GM19455 (cell line): ENCODE results near the gene RNF19B.

Experiments
- ATAC-seq: cut with Tn5 transposase; IDR thresholded peaks from one replicate; pipeline ENCODE4 v1.9.1; 2021; ENCODE audit not compliant: unreplicated experiment

RNF19B gene

DNA sequence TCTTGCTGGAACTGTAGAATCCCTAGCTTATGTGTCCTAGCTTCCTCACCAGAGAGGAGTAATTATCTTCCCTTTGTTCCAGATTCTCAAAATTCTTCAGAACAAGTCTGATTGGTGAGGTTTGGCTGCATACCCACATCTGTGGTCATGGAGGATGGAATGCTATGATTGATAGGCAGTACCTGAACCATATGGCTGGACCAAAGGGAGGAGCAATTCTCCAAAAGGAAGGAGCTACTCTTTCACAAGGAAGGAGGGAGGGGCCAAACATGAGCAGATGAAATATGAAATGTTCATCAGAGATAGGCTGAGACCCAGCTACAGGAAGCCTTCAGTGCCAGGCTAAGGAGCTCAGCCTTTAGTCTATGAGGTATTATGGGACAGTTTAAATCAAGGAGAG is 5.0 kb upstream of the RNF19B start:
- no peak for ATAC-seq

DNA sequence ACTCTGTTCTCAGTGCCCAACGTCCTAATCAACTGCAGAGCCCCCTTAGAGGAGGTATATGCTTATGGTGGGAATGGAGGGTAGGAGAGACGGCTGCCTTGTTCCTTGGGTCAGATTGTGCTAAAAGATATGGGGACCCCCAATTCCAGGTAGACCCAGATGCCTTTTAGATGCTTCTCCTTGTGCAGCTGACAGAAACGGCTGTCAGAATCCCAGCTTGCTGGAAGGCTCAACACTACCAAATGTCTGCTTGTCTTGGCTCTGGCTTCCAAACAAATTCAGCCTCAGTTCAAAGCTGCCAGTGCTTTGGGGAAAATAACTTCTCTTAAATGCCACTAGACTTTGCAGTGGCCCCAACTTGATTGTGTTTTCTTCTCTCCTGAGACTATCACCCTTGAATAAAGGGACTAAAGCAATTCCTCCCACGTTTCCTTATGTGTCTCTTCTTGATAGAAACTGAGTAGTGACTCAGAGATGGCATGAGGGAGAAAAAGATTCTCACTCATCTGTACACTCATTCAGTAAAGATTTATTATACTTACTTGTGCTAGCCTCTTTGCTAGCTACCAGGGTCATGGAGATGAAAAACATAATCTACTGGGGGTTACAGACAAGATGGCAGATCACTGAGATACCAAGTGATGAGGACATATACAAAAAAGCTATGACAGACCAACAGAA is 3.4 kb upstream of the RNF19B start:
- no peak for ATAC-seq

DNA sequence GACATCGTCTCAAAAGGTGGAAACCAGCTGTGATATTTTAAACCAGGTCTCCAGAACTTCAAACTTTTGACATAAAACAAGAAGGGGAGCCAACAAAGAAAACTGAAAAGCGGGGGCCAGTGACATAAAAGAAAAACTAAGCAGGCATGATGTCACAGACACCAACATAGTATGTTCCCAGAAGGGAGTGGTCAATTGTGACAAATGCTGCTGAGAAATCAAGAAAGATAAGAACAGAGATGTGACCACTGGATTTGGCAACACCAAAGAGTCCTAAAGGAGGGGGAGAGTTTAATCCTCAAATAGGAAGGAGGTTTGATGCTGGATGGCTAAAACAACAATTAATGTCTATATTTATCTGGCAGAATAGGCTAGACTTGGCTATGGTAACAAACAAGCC is 2.3 kb upstream of the RNF19B start:
- ATAC-seq = no peak

DNA sequence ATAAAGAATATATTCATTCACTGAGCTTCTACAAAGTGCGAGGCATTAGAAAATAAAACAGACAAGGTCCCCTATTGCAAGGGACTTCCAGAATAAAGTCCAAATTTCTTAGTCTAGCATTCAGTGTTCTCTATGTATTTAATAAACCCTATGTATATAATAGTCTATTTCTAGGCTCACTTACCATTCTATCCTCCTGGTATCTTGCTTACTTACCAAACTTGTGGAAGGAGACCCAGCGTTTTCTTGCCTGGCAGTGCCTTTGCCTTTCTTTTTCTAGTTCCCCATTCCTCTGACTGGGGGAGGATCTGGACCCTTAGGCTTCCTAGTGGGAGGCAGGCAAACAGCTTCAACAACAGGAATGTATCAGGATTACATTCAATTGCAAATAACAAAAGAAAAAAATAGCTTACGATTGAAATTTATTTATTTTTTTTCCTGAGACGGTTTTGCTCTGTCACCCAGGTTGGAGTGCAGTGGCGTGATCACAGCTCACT is 690 bp upstream of the RNF19B start:
- ATAC-seq = no peak

- peak; percentile 19 for ATAC-seq
These were observed 706 bp downstream of the RNF19B start for GRCh38 chr1:32963746-32964460.

DNA sequence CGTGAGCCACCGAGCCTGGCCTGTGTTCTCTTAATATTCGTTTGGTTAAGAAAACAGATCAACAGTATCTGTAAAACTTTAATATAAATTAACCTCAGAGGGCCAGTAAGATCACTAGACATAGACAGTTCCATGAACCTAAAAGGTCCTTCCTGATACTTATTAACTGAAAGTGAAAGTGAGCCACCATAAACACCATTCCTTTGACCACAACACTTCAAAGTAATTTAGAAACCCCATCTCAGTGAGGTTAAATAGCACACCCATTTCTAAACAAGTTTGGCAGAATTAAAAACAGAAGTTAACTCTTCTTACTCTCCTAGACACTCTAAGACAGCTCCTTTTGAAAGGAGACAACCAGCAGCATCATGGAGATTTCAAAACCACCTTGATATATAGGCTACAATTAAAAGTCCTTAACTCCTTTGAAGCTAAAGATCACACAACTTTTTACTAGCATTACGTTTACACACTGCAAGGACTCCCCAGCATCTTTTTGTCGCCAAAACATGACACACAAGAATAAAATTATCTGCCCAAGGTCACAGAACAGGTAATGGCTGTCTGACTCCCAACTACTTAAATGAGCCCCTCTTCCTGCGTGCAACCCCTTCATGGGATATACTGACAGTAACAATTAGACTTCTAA is 2.2 kb downstream of the RNF19B start:
- ATAC-seq = no peak

GRCh38 chr1:32960819-32961355 is 3.7 kb downstream of the RNF19B start:
- no peak for ATAC-seq

GRCh38 chr1:32960342-32960741 is 4.3 kb downstream of the RNF19B start:
- ATAC-seq = no peak

- no peak for ATAC-seq
These were observed 5.8 kb downstream of the RNF19B start for GRCh38 chr1:32958827-32959226.

- ATAC-seq = no peak
These were observed 7.6 kb downstream of the RNF19B start for GRCh38 chr1:32957017-32957416.

DNA sequence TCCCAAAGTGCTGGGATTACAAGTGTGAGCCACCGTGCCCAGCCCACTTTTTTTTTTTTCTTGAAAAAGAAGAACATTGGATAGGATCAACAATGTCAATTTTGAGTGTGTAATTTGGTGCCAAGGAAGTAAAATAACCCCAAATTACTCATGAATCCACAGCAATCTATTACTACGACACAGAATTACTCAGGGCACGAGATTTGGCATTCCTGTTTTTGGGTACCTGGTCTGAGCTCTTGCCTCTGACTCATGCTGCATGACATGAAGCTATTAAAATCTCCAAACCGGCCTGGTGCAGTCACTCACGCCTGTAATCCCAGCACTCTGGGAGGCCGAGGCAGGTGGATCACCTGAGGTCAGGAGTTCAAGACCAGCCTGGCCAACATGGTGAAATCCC is 10.4 kb downstream of the RNF19B start:
- ATAC-seq = no peak

GRCh38 chr1:32953495-32953894 is 11.1 kb downstream of the RNF19B start:
- ATAC-seq = no peak

GRCh38 chr1:32949519-32949918 is 15.1 kb downstream of the RNF19B start:
- no peak for ATAC-seq

- ATAC-seq = no peak
These were observed 15.7 kb downstream of the RNF19B start for GRCh38 chr1:32948905-32949304.

GRCh38 chr1:32948390-32948722 is 16.3 kb downstream of the RNF19B start:
- ATAC-seq = no peak

DNA sequence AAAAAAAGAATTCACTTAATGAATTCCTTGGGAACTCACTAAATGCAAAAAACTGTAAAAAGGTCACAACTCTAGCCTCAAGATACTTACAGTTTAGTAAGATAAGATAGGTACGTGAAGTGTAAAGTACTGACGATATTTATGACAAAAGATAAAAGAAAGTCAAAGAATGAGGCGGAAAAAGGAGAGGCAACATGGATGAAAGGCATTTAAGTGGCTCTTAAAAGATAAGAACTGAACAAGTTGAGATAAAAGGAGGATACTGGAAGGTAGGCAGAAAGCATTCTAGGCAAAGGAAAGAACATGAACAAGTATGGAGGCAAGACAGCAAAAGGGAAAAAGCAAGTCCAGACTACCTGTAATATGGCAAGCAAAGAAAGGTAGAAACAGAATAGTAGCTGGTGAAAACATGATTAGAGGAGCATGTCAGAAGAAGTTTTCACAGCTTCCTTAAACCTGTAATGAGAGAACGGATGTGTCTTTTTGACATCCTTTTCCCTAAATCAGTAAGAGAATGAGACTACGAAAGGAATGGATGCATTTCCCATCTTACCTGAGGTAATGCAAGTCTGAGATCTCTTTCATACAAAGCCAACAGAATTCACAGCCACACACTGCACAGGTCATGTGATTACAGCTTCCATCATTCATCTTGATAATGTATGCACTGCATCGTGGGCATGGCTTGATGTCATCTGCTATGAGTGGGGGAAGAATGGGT is 16.8 kb downstream of the RNF19B start:
- ATAC-seq = no peak

DNA sequence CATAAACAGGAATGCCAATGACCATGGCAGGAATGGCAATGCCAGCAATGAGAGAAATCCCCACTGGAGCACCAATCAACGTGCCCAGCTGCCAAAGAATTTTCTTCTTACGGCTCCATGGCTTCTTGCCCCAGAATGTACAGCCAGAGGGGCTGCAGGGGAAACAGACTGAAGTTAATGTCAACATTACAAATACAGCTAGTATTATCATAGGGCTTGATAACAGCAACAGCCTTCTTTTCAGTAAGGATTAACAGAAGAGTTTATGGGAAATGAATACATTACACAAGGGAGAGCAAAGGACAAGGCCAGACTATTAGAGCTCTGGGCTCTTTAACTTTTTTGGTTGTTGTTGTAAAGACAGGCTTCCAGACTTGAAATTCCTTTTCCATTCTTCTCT is 18.2 kb downstream of the RNF19B start:
- ATAC-seq = no peak

GRCh38 chr1:32944180-32944579 is 20.4 kb downstream of the RNF19B start:
- no peak for ATAC-seq

DNA sequence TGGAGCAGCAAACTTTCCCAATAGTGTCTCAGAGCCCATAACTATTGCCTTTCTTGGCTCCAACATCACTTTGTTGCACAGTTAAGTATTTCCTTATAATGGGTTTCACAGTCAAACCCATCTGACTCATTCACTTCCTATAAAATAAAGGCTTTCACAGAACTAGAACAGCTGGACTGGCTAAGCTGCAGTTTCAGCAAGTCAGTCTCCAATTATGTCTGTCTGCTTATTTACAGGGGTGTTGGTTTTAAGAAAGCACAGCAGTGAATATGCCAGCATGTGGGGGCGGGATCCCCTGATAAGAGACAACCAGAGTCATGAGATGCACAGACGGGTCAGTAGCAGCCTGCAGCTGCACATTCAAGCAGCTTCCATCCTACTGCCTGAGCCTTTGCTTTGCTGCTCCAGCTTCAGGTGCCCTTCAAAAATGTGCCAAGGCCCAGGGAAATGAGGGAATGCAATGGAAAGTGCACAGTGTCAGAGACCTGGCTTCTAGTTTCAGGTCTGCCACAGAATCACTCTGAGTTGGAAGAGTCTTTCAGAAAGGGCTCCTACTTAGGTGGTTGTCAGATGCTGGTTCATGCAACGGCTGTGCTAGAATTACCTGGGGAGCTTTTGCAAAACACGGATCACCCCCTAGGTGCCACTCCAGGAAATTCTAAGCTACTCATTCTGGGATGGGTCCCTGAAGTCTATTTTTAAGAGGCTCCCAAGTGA is 24.8 kb downstream of the RNF19B start:
- no peak for ATAC-seq

GRCh38 chr1:32937061-32937460 is 27.5 kb downstream of the RNF19B start:
- no peak for ATAC-seq

GRCh38 chr1:32934535-32934934 is 30.1 kb downstream of the RNF19B start:
- no peak for ATAC-seq
